Osteoblast (primary cell): ENCODE results near the gene NEK6. TPM values are rescaled to one million over a fixed set of nuclear protein-coding genes. Genes with fewer than 3 reads are reported as not detected.
A peak's percentile ranks its signal among the peaks of the same experiment; 100 is the strongest.

Experiments
- DNase-seq: peaks from one replicate; pipeline ENCODE4 v3.0.0; 2011; ENCODE audit warnings: low spot score, mixed read lengths; ENCODE audit not compliant: insufficient read length; ENCODE audit errors: missing footprints
- H2AFZ ChIP-seq: 2 replicates; pipeline ENCODE4 v1.6.0; 2011; ENCODE audit warnings: mild to moderate bottlenecking, low read length
- H3K27ac ChIP-seq: 2 replicates; pipeline ENCODE4 v1.5.1; 2011; ENCODE audit warnings: mild to moderate bottlenecking, low read depth, low read length, moderate library complexity
- H3K27me3 ChIP-seq: 2 replicates; pipeline ENCODE4 v1.6.0; 2012; ENCODE audit warnings: mild to moderate bottlenecking, control low read depth, inconsistent platforms, low read length, moderate library complexity; ENCODE audit not compliant: insufficient read depth
- H3K36me3 ChIP-seq: 2 replicates; pipeline ENCODE4 v1.5.1; 2011; ENCODE audit warnings: mild to moderate bottlenecking, low read length, control low read depth, moderate library complexity; ENCODE audit not compliant: insufficient read depth
- H3K4me1 ChIP-seq: 2 replicates; pipeline ENCODE4 v1.5.1; 2011; ENCODE audit warnings: mild to moderate bottlenecking, low read length, control low read depth, moderate library complexity; ENCODE audit not compliant: insufficient read depth
- H3K4me2 ChIP-seq: 2 replicates; pipeline ENCODE4 v1.6.0; 2011; ENCODE audit warnings: mild to moderate bottlenecking, low read length; ENCODE audit not compliant: insufficient read depth
- H3K4me3 ChIP-seq: fragments of 200-600 bp; sonication (generic); 3 replicates; pipeline ENCODE4 v1.5.1; 2012; ENCODE audit warnings: mild to moderate bottlenecking, low read length, inconsistent platforms; ENCODE audit not compliant: insufficient read depth
- H3K79me2 ChIP-seq: 2 replicates; pipeline ENCODE4 v1.6.0; 2012; ENCODE audit warnings: mild to moderate bottlenecking, low read length, control low read depth, inconsistent platforms; ENCODE audit not compliant: insufficient read depth
- H3K9me3 ChIP-seq: 2 replicates; pipeline ENCODE4 v1.5.1; 2011; ENCODE audit warnings: low read depth, low read length, control low read depth
- H4K20me1 ChIP-seq: 2 replicates; pipeline ENCODE4 v1.6.0; 2012; ENCODE audit warnings: mild to moderate bottlenecking, low read length, control low read depth; ENCODE audit not compliant: insufficient read depth
- total RNA-seq: library from RNA; depleted of rRNA; stranded (reverse); fragments of >200 nt; gene quantifications from 2 replicates; pipeline ENCODE4 v1.2.3, GENCODE V29; 2012
- TF ChIP-seq, protein P1 (sequence below): IDR thresholded peaks from 2 replicates; pipeline ENCODE4 v1.5.1; 2011; ENCODE audit warnings: mild to moderate bottlenecking, low read depth, low read length, moderate library complexity; ENCODE audit errors: extremely low read depth

Gene NEK6
- total RNA-seq, 1 donor = 128 TPM

DNA sequence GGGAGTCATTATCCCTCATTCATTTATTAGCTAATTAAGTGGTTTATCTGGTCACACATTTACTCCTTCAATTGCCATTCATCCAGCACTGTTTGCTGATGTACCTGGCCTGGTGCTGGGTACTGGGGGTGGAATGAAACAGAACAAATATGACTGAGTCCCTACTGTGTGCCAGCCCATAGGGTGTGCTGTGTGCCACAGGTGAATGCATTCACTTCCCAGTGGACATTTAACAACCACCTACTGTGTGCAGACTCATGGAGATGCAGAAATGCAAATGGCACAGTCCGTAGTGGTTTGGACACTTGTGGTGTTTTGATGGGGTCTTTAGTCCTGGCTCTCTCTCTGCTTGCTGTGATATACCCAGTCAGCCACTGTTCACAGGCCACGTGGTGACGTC, 10.5 kb downstream of the NEK6 start:
- H3K9me3 ChIP-seq = no peaks in the 10 kb centered on the region
- DNase-seq = peak; percentile 13
- H3K4me1 ChIP-seq = peaks cover 76% of the 10 kb centered on the region
- H2AFZ ChIP-seq = no peak overlapping the region
- H3K4me2 ChIP-seq = no peak overlapping the region
- H3K79me2 ChIP-seq = peaks cover 98% of the 10 kb centered on the region
- H3K36me3 ChIP-seq = peaks cover 74% of the 10 kb centered on the region
- H3K4me3 ChIP-seq = no peak overlapping the region
- no peaks in the 10 kb centered on the region for H3K27me3 ChIP-seq
- peak overlapping the region; percentile 89 for H3K27ac ChIP-seq
- TF ChIP-seq, protein P1, sequence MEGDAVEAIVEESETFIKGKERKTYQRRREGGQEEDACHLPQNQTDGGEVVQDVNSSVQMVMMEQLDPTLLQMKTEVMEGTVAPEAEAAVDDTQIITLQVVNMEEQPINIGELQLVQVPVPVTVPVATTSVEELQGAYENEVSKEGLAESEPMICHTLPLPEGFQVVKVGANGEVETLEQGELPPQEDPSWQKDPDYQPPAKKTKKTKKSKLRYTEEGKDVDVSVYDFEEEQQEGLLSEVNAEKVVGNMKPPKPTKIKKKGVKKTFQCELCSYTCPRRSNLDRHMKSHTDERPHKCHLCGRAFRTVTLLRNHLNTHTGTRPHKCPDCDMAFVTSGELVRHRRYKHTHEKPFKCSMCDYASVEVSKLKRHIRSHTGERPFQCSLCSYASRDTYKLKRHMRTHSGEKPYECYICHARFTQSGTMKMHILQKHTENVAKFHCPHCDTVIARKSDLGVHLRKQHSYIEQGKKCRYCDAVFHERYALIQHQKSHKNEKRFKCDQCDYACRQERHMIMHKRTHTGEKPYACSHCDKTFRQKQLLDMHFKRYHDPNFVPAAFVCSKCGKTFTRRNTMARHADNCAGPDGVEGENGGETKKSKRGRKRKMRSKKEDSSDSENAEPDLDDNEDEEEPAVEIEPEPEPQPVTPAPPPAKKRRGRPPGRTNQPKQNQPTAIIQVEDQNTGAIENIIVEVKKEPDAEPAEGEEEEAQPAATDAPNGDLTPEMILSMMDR = no peak
- H4K20me1 ChIP-seq = peaks cover 48% of the 10 kb centered on the region

DNA sequence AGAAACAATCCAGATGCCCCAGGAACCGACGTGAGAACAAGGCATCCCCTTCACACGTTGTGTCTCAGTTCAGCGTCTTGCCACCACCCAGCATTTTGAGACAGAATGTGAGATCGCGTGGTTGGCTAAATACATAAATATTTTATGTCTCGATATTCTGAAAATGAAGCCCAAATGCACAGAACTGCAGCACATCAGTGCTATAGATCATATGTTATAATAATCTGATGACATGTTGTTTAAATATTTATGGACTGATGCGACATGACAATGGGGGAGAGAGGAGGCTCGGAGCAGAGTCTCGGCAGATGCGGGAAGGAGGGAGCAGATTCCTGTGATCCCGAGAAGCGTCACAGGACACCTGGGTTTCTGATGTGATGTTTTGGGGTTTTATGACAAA, 10.9 kb downstream of the NEK6 start:
- TF ChIP-seq, protein P1 = no peak
- Histone ChIP-seq H3K27me3 (no peaks in the 10 kb centered on the region), H4K20me1 (peaks cover 51% of the 10 kb centered on the region), H3K9me3 (no peaks in the 10 kb centered on the region), H3K4me1 (peaks cover 72% of the 10 kb centered on the region), H3K27ac (peak overlapping the region; percentile 89), H2AFZ (no peak overlapping the region), H3K36me3 (peaks cover 74% of the 10 kb centered on the region), H3K79me2 (peaks cover 98% of the 10 kb centered on the region), H3K4me2 (no peak overlapping the region), H3K4me3 (no peak overlapping the region)
- no peak for DNase-seq

DNA sequence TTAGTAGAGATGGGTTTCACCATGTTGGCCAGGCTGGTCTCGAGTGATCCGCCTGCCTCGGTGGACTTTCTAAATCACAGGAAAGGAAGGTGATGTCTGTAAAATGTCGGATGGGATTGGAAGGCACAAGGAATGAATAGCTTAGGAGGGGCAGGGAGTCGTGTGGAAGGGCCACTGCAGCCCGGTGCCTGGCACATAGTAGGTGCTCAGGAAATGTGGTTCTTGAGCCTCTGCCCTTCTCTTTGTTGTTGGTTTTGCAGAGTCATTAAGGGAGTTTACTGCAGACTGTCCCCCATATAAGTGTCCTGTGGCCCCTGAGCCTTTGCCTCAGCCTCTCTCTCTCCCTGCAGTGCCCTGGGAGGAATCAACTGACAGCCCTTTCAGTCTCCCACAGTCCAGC, 11.8 kb downstream of the NEK6 start:
- H3K79me2 ChIP-seq = peaks cover 98% of the 10 kb centered on the region
- peaks cover 76% of the 10 kb centered on the region for H3K36me3 ChIP-seq
- H3K4me1 ChIP-seq = peaks cover 63% of the 10 kb centered on the region
- TF ChIP-seq, protein P1 = no peak
- peaks cover 60% of the 10 kb centered on the region for H4K20me1 ChIP-seq
- peak overlapping the region; percentile 5 for H3K27ac ChIP-seq
- DNase-seq = no peak
- H3K9me3 ChIP-seq = no peaks in the 10 kb centered on the region
- no peak overlapping the region for H3K4me3 ChIP-seq
- no peak overlapping the region for H3K4me2 ChIP-seq
- no peak overlapping the region for H2AFZ ChIP-seq
- H3K27me3 ChIP-seq = no peaks in the 10 kb centered on the region

DNA sequence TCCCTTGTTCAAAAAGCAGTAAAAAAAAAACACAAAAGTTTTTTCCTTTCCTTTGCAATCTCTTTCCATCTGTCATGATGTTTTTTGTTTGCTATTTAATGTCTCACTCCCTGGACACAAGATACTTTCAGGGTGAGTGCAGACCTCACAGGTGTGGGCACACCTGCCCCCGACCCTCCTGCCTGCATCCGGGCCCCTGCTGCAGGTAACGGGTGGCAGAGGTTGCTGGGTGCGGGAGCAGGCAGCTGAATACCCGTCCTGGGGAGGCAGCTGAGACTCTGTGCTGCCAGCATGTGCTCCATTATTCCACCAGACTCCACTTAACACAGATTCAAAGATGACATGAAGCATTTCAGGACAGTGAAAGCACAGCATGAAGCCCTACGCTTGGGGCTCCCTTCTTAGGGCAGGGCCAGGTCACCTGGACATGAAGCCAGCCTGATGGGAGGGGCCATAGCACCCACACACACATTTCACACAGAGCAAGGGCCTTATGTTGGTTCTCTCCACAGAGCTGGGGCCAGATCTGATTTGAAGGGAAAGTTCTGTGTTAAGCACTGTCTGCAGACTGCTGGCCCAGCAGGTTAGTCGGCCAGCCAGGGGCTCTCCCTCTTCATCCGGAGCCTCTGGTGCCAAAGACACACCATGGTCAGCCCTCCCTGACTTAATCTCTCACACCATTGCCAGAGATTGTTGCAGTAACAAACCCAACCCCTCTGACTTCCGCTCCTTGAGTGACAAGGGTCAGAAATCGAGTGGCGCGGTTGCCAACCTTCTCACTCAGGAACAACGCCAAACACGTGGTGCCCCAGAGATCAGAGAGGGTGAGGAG, 13.0 kb downstream of the NEK6 start:
- Histone ChIP-seq H3K79me2 (peaks cover 100% of the 10 kb centered on the region), H3K36me3 (peaks cover 79% of the 10 kb centered on the region), H3K4me3 (no peak overlapping the region), H3K9me3 (no peaks in the 10 kb centered on the region), H3K4me2 (peak overlapping the region; percentile 14), H3K27ac (peak overlapping the region; percentile 56), H3K27me3 (no peaks in the 10 kb centered on the region), H3K4me1 (peaks cover 54% of the 10 kb centered on the region), H2AFZ (no peak overlapping the region), H4K20me1 (peaks cover 68% of the 10 kb centered on the region)
- peak; percentile 82 for DNase-seq
- TF ChIP-seq, protein P1 = no peak
